ENCODE data around the gene TMBIM1. TPM values are rescaled to one million over a fixed set of nuclear protein-coding genes. Genes with fewer than 3 reads are reported as not detected.
A peak's percentile ranks its signal among the peaks of the same experiment; 100 is the strongest.

TMBIM1 gene
- total RNA-seq, 2 donors from 2014 or later, result 82.8 to 225 TPM

GRCh38 chr2:218262631-218263586, 29.4 kb downstream of the TMBIM1 start:
- H3K9me3 ChIP-seq, result no peaks in the 10 kb centered on the region

GRCh38 chr2:218262237-218262600, 30.1 kb downstream of the TMBIM1 start:
- peaks cover 42% of the 10 kb centered on the region for H3K36me3 ChIP-seq
- H3K27me3 ChIP-seq, result no peaks in the 10 kb centered on the region
- no peak overlapping the region for H3K4me3 ChIP-seq
- peak overlapping the region; percentile 82 to 85 for H3K27ac ChIP-seq
- DNase-seq (ENCODE audit: low spot score), result no peak
- no peak for TF ChIP-seq CTCF (IDR thresholded peaks at IDR 0.05)
- no peaks in the 10 kb centered on the region for H3K9me3 ChIP-seq
- peaks cover 0 to 57% of the 10 kb centered on the region in 2 donors for H3K4me1 ChIP-seq

More at GRCh38 chr2:218262631-218263586, 29.4 kb downstream of the TMBIM1 start:
- TF ChIP-seq CTCF (IDR thresholded peaks at IDR 0.05), result no peak
- DNase-seq (ENCODE audit: low spot score), result no peak
- Histone ChIP-seq H3K36me3 (peaks cover 49% of the 10 kb centered on the region), H3K27ac (no peak overlapping the region), H3K4me3 (no peak overlapping the region), H3K27me3 (no peaks in the 10 kb centered on the region), H3K4me1 (peaks cover 0 to 51% of the 10 kb centered on the region in 2 donors)

- Histone ChIP-seq H3K9me3 (no peaks in the 10 kb centered on the region), H3K27ac (peak overlapping the region; percentile 82 to 85), H3K4me3 (no peak overlapping the region), H3K27me3 (no peaks in the 10 kb centered on the region), H3K4me1 (peaks cover 0 to 62% of the 10 kb centered on the region in 2 donors), H3K36me3 (peaks cover 36% of the 10 kb centered on the region)
- TF ChIP-seq CTCF (IDR thresholded peaks at IDR 0.05), result no peak
- no peak for DNase-seq (ENCODE audit: low spot score)
These were observed 30.7 kb downstream of the TMBIM1 start for GRCh38 chr2:218261423-218262236.

- H3K9me3 ChIP-seq, result no peaks in the 10 kb centered on the region
- no peaks in the 10 kb centered on the region for H3K27me3 ChIP-seq
- no peak for TF ChIP-seq CTCF (IDR thresholded peaks at IDR 0.05)
- H3K27ac ChIP-seq, result peak within 1 kb of the TSS; percentile 82 to 85
- H3K36me3 ChIP-seq, result peaks cover 33% of the 10 kb centered on the region
- H3K4me3 ChIP-seq, result no peak within 1 kb of the TSS
- H3K4me1 ChIP-seq, result peaks cover 0 to 64% of the 10 kb centered on the region in 2 donors
- DNase-seq (ENCODE audit: low spot score), result no peak
These were observed 31.4 kb downstream of the TMBIM1 start, which contains the start of gene GPBAR1 for GRCh38 chr2:218260742-218261422. Gene GPBAR1 (plus strand): TSS chr2:218261015. CDS start chr2:218262725, 1,710 bp downstream.

GRCh38 chr2:218260166-218260565, 32.1 kb downstream of the TMBIM1 start:
- Histone ChIP-seq H3K4me1 (peaks cover 0 to 64% of the 10 kb centered on the region in 2 donors), H3K36me3 (peaks cover 33% of the 10 kb centered on the region), H3K27ac (peak overlapping the region; percentile 82 to 85), H3K9me3 (no peaks in the 10 kb centered on the region), H3K27me3 (no peaks in the 10 kb centered on the region), H3K4me3 (no peak overlapping the region)
- no peak for TF ChIP-seq CTCF (IDR thresholded peaks at IDR 0.05)
- DNase-seq (ENCODE audit: low spot score), result no peak
